Endothelial cell of hepatic sinusoid (primary cell): ENCODE results near the gene CALD1.

Experiments
- in situ Hi-C: cut with HindIII; loops from 2 replicates; pipeline ENCODE4 v1.10.0; 2017; ENCODE audit warnings: low sequenced_read_pairs

CALD1 gene

GRCh38 chr7:134891262-134891695 is 111.8 kb downstream of the CALD1 start:
- in situ Hi-C loops = no loop called here

DNA sequence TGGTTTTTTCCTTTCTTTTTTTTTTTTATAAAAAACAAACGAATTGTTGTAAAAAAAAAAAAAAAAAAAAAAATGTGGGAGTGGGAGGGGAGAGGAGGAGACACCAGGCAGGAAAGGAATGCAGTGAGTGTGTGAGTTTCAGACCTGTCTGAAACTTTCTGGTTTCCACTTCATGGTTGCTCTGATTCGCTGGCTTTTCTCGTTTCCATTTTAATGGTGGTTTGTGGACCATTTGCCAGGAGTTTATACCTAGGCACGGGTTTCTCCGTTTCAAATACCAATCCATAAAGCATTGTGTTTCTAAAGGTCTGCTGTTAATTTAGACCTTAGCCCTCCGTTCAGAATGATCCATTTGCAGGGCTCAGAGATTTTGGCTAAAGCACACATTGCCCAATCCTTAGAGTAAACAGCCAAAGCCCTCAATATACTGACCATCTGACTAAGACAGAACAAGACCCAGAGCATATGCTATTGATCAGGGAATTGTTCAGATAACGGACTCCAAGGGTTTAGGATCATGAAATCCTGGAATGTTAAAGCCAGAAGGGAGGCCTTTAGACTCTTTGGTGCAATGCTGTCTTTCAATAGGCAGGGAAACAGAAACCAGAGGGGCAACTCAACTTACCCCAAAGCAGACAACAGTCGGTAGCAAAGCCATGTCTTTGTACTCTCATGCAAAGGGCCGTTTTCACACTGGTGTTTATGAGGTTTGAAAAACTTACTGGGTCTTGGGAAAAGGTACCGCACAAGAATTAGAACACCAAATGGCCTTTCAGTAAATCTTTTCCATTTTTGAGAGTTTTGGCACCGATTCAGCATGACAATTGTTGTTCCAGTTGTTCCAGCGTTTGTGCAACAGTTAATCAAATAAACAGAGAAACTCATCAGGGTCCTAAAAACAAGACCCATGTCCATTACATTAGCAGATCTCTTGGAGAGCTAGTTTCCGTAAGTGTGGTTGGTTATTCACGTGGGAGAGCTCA is 112.6 kb downstream of the CALD1 start:
- in situ Hi-C loops = no loop called here

DNA sequence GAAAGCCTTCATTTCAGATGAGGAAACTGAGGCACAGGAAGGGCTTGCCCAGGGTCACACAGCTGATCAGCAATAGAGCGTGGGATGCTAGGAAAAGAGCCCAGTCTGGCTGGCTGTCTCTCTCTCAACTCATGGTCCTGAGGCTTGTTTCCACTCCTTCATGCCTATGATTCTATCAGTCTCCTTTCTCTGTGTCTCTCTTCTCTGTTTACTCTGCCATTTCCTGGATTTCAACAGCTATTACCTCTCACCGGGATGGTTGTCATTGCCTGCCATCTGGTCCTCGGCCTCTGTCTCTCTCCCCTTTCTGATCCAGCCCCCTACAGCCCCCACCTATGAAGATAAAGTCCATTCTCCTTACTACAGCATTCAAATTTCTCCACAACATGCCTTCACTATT is 113.5 kb downstream of the CALD1 start:
- in situ Hi-C loops = no loop called here

- in situ Hi-C loops = no loop called here
These were observed 114.5 kb downstream of the CALD1 start for GRCh38 chr7:134893920-134894319.

DNA sequence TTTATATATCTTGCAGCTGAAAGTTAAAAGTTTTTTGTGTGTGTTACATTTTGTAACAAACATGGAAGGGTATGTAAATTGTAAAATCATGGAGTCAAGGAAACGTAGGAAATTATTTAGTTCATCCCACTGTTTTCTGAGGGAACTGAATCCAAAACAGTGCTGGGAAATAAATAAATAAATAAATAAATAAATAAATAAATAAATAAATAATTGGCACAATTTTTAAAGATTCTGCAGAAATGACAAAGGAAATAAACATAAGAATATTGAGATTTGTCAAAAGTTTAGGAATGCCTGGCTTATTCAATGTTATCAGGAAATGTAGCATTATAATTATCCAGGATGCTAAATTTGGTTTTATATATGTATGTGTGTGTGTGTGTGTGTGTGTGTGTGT is 115.5 kb downstream of the CALD1 start:
- in situ Hi-C loops = no loop called here

DNA sequence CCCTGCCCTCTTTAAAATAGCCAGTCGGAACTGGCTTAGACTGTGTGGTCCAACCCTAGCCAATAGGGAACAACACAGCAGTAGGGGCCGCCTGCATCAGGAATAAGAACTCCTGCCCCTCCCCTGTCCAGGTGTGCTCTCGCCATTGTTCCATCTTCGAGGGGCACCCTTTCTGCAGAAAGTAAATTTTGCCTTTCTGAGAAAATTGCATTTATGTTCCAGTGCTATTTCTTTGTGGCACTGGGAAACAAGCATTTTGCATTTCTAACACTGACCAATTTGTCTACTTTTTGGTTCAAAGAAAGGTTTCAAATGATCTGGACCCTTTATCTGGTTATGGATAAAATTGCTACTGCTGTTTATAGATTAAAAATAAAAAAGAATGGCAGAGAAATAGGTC is 116.6 kb downstream of the CALD1 start:
- in situ Hi-C loops = no loop called here

GRCh38 chr7:134897936-134898335 is 118.5 kb downstream of the CALD1 start:
- in situ Hi-C loops = no loop called here

- in situ Hi-C loops = no loop called here
These were observed 120.3 kb downstream of the CALD1 start for GRCh38 chr7:134899729-134900128.

GRCh38 chr7:134900166-134900982 is 120.9 kb downstream of the CALD1 start:
- in situ Hi-C loops = no loop called here

DNA sequence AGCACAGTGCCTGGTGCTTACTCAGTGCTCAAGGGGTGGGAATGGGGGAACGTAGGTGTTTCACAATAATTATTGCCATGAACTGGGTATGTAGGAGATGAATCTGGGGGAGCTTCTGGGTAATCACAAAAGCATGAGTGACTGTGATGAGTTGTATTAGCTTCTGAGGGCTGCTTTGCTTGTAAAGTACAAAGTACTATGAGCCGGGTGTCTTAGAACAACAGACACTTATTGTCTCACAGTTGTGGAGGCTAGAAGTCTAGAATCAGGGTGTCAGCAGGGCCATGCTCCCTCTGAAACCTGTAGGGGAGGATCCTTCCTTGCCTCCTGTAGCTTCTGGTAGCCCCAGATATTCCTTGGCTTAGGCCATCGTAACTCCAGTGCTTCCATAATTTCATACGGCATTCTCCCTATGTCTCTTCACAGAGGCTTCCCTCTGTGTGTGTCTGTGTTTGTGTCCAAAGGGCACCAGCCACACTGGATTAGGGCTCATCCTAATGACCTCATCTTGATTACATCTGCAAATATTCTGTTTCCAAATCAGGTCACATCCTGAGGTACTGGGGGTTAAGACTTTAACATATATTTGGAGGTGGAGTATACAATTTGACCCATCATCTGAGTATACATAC is 122.1 kb downstream of the CALD1 start:
- in situ Hi-C loops = no loop called here

DNA sequence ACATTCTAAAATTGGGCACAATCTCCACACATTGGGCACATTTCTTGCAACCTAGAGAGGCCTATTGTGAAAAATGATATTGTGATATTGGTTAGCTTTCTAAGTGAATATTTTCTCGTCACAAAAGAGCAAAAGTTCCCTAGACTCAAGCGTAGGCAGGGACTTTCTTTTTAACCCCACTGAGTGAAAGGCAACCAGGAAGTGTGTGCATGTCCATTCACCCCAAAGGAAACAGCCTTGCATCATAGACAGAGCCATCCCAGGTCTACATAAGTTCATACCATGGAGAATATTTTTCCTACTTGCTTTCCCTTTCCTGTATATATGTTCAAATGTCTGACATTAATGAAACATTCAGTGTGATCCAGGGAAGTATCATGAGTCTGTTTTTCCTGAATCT is 122.6 kb downstream of the CALD1 start:
- in situ Hi-C loops = no loop called here

GRCh38 chr7:134903073-134903790 is 123.8 kb downstream of the CALD1 start:
- in situ Hi-C loops = no loop called here

DNA sequence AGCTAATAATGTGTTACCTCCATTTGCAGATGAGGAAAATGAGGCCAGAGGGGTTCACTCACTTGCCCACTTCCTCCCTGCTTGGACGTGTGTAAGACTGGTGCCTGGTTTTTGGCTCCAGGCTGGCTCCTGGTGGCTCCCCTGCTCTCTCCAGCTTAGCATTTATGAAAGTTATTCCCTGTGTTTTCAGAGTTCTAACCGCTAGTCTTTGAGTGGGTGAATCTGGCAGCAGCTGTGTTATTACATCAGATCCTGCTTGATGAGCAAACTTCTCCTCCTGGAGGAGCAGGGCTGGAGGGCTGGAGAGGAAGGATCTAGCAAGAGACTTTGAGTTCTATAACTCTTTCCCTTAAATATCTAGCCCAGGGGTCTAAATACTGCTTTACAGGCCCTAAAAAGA is 125.9 kb downstream of the CALD1 start:
- in situ Hi-C loops = no loop called here

GRCh38 chr7:134907000-134907399 is 127.6 kb downstream of the CALD1 start:
- in situ Hi-C loops = no loop called here

GRCh38 chr7:134907639-134908038 is 128.2 kb downstream of the CALD1 start:
- in situ Hi-C loops = no loop called here

DNA sequence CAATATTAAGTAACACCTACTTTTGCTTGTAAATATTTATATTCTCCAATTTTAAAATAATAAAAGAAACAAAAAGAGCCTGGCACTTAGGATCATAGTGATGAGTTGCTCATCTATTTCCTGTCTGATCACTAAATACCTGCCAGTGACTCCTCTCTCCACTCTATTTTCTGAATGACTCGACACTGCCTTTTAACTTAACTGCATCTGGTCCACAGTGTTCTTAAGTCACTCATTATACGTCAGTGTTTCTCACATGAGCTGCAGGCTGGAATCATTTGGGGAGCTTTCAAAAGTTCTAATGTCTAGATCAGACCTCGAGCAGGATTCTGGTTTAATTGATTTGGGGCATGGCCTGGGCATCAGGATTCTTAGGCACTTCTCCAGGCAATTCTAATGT is 128.9 kb downstream of the CALD1 start:
- in situ Hi-C loops = no loop called here

DNA sequence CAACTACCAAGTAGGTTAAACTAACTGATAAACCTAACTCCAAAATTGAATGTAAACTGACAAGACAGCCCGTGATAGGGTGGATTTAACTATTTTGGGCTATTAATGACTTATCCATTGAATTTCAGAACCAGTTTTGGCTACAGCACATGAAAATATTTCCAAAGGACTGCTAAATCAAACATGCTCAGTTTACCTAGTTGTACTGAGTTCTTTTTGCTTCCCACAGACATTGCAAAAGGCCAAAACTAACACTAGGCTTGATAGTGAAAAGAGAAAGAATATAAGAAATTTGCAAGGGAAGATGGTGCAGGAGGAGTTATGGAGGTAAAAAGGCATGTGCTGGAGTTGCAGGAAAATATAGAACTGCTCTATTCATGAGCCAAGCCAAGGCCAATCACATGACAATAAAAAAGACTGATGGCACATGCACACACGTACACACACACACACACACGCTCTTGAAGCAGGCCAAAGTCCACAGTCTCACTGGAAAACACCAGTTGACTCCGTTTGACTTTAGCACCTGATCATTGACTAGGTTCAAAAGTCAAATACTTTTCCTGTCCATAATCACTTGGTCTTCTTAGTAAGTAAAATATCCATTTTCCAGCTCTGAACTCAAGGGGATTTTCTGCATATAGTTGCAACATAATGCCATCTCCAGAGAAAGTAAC is 130.9 kb downstream of the CALD1 start:
- in situ Hi-C loops = no loop called here

DNA sequence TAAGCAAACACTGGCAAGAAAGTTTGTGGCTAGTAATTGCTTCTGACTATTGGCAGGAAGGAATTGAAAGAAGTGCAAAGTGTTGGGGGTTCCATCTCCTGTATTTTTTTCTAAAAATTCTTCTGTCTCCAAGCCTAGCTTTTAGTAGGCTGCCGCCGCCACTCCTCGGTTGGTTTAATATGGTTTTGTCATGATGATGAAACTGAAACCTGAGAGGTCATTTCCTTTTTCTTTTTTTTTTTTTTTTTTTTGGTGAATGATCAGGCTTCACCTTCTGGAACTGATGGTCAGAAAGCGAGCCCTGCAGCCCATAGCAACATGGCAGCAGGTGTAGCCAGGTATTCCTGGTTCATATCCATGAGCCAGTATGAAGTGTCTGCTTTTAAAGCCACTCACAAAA is 131.5 kb downstream of the CALD1 start:
- in situ Hi-C loops = no loop called here

DNA sequence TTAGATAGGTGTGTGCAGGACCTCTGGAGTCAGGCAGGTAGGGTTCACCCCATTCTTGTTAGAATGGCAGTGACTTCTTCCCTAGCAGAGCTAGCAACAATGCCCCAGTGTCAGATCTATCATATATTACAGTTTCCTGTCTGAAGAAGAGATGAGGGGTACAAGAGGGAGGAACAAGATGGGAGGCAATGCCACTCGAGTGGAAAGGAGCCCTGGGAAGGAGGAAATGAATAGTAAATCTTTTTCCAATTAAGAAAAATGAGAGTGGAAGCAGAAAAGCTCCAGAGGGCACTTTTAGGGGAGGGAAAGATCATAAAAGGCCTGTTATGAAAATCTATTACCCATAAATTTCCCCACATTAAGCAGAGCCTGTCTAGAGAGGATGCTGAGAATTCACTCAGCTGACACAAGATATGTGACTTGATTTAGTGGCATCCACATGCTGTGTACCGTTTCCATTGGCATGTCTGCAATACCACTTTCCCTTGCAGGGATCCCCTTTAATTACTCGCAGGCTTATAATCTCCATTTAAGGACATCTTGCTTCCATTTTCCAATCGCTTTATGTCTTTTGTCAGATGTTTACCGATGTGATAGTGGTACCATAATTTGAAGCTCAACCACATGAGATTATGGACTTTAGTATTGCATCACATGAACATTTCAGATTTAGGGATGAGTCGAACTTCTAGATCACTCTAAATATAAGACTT is 136.9 kb downstream of the CALD1 start:
- in situ Hi-C loops = no loop called here

- in situ Hi-C loops = no loop called here
These were observed 139.8 kb downstream of the CALD1 start for GRCh38 chr7:134919240-134919641.
